ENCODE results near the gene PIWIL4.

- no peak for TF ChIP-seq POLR2AphosphoS5 (IDR thresholded peaks at IDR 0.05)
- no peak for TF ChIP-seq POLR2A (IDR thresholded peaks at IDR 0.05)
Measured at GRCh38 chr11:94658888-94659287, 91.7 kb downstream of the PIWIL4 start.

Measured in breast epithelium (tissue), 3 donors.